ENCODE results near the gene RPL18.
"Not testable (repeated sequence)": the region's sequence is repeated elsewhere in the genome, so short reads cannot be mapped to it uniquely, and the experiment has no call there.

The RPL18 gene

GRCh38 chr19:48618916-48619691 lies at the start of gene RPL18, which contains the start of gene SPHK2:
TSS of gene RPL18 (minus strand) at chr19:48619178. CDS start at chr19:48619143, 35 bp downstream.
TSS of gene SPHK2 (plus strand) at chr19:48619506. CDS start at chr19:48620515, 1,009 bp downstream.
- peak; percentile 98 to 99 for DNase-seq

GRCh38 chr19:48668761-48669160 lies 49.8 kb upstream of the RPL18 start:
- no peak for DNase-seq

GRCh38 chr19:48668332-48668731 lies 49.4 kb upstream of the RPL18 start:
- no peak for DNase-seq

GRCh38 chr19:48665786-48666185 lies 46.8 kb upstream of the RPL18 start:
- no peak for DNase-seq

- DNase-seq, result no peak
Observed at GRCh38 chr19:48664476-48664875, 45.5 kb upstream of the RPL18 start.

- DNase-seq, result no peak
Observed at GRCh38 chr19:48663667-48664066, 44.7 kb upstream of the RPL18 start.

- DNase-seq, result no peak
Observed at GRCh38 chr19:48661711-48662090, 42.7 kb upstream of the RPL18 start.

GRCh38 chr19:48660852-48661710 lies 42.1 kb upstream of the RPL18 start:
- peak; percentile 93 to 98 for DNase-seq

GRCh38 chr19:48659768-48660167 lies 40.8 kb upstream of the RPL18 start:
- peak; percentile 70 to 81 for DNase-seq

- no peak for DNase-seq
Observed at GRCh38 chr19:48658483-48658882, 39.5 kb upstream of the RPL18 start.

- not testable (repeated sequence) for DNase-seq
Observed at GRCh38 chr19:48657828-48658227, 38.9 kb upstream of the RPL18 start.

- DNase-seq, result no peak
Observed at GRCh38 chr19:48656840-48657474, 38.0 kb upstream of the RPL18 start.

GRCh38 chr19:48654299-48655059 lies 35.5 kb upstream of the RPL18 start:
- no peak for DNase-seq

GRCh38 chr19:48651683-48652048 lies 32.7 kb upstream of the RPL18 start:
- no peak for DNase-seq

- no peak for DNase-seq
Observed at GRCh38 chr19:48650974-48651682, 32.1 kb upstream of the RPL18 start.

- no peak for DNase-seq
Observed at GRCh38 chr19:48648134-48648533, 29.2 kb upstream of the RPL18 start.

GRCh38 chr19:48646722-48647216 lies 27.8 kb upstream of the RPL18 start:
- no peak for DNase-seq

GRCh38 chr19:48646001-48646721 lies 27.2 kb upstream of the RPL18 start, which contains the start of gene CA11:
TSS of gene CA11 (minus strand) at chr19:48646187. CDS start at chr19:48645632, 555 bp downstream.
- peak; percentile 60 to 86 for DNase-seq

- no peak for DNase-seq
Observed at GRCh38 chr19:48645620-48646000, 26.6 kb upstream of the RPL18 start.

GRCh38 chr19:48644839-48645619 lies 26.1 kb upstream of the RPL18 start:
- peak; percentile 67 to 82 for DNase-seq

All from inflammatory macrophage treated with lipopolysaccharide for 1 hour (primary cell).